Measurements from ENCODE around the gene RCAN2. TPM values are rescaled to one million over a fixed set of nuclear protein-coding genes. Genes with fewer than 3 reads are reported as not detected.

Gene RCAN2
- total and polyA plus RNA-seq, 2 experiments from 2014 or later: 6.0 to 9.3 TPM

DNA sequence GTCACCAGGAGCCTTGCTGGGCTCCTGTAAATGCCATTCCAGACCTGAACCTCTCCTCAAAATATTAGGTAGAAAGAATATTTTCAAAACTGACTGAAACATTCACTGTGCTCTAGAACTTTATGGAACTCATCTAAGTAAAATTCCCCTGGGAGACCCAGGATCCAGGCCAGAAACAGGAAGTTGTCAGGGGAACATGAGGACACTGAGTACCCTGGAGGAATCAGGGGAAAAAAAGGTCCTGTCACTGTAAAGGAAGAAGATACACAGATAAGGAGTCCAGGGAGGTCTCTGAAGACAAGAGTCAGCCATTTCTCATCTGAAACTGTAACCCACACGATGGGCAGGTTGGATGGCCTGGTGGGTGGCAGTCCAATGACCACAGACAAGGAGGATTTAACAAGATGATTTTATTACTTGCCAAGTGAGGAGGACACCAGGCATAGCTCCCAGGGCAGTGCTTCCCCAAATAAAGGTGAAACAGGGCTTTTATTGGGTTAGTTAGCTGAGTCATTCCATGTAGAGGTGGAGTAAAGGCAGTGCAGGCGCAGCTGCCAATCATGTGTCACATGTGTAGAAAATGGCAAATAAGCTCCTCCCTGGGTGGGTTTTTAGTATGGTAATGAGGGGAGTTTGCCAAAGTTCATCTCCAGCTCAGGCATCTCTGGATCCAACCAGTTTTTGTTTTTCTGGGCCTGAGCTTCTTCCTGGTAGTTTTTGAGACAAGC is 138.5 kb downstream of the RCAN2 start (continued):
- TF ChIP-seq, protein P1, sequence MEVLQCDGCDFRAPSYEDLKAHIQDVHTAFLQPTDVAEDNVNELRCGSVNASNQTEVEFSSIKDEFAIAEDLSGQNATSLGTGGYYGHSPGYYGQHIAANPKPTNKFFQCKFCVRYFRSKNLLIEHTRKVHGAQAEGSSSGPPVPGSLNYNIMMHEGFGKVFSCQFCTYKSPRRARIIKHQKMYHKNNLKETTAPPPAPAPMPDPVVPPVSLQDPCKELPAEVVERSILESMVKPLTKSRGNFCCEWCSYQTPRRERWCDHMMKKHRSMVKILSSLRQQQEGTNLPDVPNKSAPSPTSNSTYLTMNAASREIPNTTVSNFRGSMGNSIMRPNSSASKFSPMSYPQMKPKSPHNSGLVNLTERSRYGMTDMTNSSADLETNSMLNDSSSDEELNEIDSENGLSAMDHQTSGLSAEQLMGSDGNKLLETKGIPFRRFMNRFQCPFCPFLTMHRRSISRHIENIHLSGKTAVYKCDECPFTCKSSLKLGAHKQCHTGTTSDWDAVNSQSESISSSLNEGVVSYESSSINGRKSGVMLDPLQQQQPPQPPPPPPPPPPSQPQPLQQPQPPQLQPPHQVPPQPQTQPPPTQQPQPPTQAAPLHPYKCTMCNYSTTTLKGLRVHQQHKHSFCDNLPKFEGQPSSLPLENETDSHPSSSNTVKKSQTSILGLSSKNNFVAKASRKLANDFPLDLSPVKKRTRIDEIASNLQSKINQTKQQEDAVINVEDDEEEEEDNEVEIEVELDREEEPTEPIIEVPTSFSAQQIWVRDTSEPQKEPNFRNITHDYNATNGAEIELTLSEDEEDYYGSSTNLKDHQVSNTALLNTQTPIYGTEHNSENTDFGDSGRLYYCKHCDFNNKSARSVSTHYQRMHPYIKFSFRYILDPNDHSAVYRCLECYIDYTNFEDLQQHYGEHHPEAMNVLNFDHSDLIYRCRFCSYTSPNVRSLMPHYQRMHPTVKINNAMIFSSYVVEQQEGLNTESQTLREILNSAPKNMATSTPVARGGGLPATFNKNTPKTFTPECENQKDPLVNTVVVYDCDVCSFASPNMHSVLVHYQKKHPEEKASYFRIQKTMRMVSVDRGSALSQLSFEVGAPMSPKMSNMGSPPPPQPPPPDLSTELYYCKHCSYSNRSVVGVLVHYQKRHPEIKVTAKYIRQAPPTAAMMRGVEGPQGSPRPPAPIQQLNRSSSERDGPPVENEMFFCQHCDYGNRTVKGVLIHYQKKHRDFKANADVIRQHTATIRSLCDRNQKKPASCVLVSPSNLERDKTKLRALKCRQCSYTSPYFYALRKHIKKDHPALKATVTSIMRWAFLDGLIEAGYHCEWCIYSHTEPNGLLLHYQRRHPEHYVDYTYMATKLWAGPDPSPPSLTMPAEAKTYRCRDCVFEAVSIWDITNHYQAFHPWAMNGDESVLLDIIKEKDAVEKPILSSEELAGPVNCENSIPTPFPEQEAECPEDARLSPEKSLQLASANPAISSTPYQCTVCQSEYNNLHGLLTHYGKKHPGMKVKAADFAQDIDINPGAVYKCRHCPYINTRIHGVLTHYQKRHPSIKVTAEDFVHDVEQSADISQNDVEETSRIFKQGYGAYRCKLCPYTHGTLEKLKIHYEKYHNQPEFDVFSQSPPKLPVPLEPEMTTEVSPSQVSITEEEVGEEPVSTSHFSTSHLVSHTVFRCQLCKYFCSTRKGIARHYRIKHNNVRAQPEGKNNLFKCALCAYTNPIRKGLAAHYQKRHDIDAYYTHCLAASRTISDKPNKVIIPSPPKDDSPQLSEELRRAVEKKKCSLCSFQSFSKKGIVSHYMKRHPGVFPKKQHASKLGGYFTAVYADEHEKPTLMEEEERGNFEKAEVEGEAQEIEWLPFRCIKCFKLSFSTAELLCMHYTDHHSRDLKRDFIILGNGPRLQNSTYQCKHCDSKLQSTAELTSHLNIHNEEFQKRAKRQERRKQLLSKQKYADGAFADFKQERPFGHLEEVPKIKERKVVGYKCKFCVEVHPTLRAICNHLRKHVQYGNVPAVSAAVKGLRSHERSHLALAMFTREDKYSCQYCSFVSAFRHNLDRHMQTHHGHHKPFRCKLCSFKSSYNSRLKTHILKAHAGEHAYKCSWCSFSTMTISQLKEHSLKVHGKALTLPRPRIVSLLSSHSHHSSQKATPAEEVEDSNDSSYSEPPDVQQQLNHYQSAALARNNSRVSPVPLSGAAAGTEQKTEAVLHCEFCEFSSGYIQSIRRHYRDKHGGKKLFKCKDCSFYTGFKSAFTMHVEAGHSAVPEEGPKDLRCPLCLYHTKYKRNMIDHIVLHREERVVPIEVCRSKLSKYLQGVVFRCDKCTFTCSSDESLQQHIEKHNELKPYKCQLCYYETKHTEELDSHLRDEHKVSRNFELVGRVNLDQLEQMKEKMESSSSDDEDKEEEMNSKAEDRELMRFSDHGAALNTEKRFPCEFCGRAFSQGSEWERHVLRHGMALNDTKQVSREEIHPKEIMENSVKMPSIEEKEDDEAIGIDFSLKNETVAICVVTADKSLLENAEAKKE (CRISPR knock-in tag; IDR thresholded peaks at IDR 0.05): no peak
- TF ChIP-seq EZH2phosphoT487 (IDR thresholded peaks at IDR 0.05; ENCODE audit: unreplicated experiment): no peak
- TF ChIP-seq, protein P2, sequence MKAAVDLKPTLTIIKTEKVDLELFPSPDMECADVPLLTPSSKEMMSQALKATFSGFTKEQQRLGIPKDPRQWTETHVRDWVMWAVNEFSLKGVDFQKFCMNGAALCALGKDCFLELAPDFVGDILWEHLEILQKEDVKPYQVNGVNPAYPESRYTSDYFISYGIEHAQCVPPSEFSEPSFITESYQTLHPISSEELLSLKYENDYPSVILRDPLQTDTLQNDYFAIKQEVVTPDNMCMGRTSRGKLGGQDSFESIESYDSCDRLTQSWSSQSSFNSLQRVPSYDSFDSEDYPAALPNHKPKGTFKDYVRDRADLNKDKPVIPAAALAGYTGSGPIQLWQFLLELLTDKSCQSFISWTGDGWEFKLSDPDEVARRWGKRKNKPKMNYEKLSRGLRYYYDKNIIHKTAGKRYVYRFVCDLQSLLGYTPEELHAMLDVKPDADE (IDR thresholded peaks at IDR 0.05): no peak

DNA sequence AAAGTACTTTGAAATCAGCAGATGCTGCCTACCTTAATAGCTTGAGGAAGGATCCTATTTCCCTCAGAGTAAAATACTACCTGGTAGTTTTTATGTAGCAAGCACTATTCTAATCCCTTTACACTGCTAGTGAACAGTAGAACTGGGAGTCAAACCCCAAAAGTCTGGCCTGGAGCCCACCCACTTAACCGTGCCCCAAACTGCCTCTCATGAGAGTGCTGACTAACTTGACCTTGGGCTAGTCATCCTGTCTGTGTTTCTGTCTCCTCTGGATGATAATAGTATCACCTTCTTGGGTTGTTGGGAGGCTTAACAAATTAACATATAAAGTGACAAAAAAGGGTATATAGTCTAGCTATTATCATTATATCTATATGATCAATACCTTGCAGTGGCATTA is 140.5 kb downstream of the RCAN2 start:
- DNase-seq (ENCODE audit: low spot score) (no peak), ATAC-seq (no peak)
- Histone ChIP-seq H3K27ac (ENCODE audit: low read depth) (no peak overlapping the region), H4K20me1 (replicated peaks; ENCODE audit: insufficient read depth) (no peaks in the 10 kb centered on the region), H3K4me2 (no peak overlapping the region), H3K36me3 (ENCODE audit: insufficient read depth) (no peaks in the 10 kb centered on the region), H3K79me2 (replicated peaks; ENCODE audit: insufficient read depth) (no peaks in the 10 kb centered on the region), H3K4me1 (ENCODE audit: insufficient read depth) (no peaks in the 10 kb centered on the region), H3F3A (replicated peaks; ENCODE audit: low read depth) (no peaks in the 10 kb centered on the region), H3K9me2 (ENCODE audit: insufficient read depth) (peaks cover 8% of the 10 kb centered on the region; the same call in 1 of the 2 replicates), H2AFZ (no peak overlapping the region), H3K27me3 (ENCODE audit: insufficient read depth) (no peaks in the 10 kb centered on the region), H3K4me3 (no peak overlapping the region)
- no peak overlapping the region for H3K4me3 Mint-ChIP-seq
- no peaks in the 10 kb centered on the region for H3K9me3 Mint-ChIP-seq
- no peaks in the 10 kb centered on the region for H3K27me3 Mint-ChIP-seq (ENCODE audit: insufficient read depth, low read depth, poor library complexity)
- H3K36me3 Mint-ChIP-seq (ENCODE audit: low read depth): no peaks in the 10 kb centered on the region
- no peak overlapping the region for H3K27ac Mint-ChIP-seq
- H3K4me1 Mint-ChIP-seq: no peaks in the 10 kb centered on the region; the same call in 1 of the 3 replicates
- TF ChIP-seq STAT1 (IDR thresholded peaks at IDR 0.05; ENCODE audit: unreplicated experiment): no peak
- TF ChIP-seq, protein P3, sequence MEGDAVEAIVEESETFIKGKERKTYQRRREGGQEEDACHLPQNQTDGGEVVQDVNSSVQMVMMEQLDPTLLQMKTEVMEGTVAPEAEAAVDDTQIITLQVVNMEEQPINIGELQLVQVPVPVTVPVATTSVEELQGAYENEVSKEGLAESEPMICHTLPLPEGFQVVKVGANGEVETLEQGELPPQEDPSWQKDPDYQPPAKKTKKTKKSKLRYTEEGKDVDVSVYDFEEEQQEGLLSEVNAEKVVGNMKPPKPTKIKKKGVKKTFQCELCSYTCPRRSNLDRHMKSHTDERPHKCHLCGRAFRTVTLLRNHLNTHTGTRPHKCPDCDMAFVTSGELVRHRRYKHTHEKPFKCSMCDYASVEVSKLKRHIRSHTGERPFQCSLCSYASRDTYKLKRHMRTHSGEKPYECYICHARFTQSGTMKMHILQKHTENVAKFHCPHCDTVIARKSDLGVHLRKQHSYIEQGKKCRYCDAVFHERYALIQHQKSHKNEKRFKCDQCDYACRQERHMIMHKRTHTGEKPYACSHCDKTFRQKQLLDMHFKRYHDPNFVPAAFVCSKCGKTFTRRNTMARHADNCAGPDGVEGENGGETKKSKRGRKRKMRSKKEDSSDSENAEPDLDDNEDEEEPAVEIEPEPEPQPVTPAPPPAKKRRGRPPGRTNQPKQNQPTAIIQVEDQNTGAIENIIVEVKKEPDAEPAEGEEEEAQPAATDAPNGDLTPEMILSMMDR (conservative IDR thresholded peaks at IDR 0.05; ENCODE audit: low read depth in 2 of 2): no peak
- no peak for TF ChIP-seq NANOG (IDR thresholded peaks at IDR 0.05; ENCODE audit: borderline replicate concordance)
